Jurkat, Clone E6-1 (cell line): ENCODE results near the gene RNFT2.

Source experiments
- DNase-seq: peaks from one replicate; pipeline ENCODE4 v3.0.0-alpha.2; 2011; ENCODE audit warnings: low read depth, low spot score
- H3K4me3 ChIP-seq: 2 replicates; pipeline ENCODE4 v1.5.1; 2011; ENCODE audit warnings: mild to moderate bottlenecking, low read length, control low read depth, moderate library complexity

The RNFT2 gene

GRCh38 chr12:116859079-116859478 is 121.0 kb downstream of the RNFT2 start:
- H3K4me3 ChIP-seq, result no peak overlapping the region
- no peak for DNase-seq

- no peak overlapping the region for H3K4me3 ChIP-seq
- DNase-seq, result no peak
These were observed 122.1 kb downstream of the RNFT2 start for GRCh38 chr12:116860263-116860662.

DNA sequence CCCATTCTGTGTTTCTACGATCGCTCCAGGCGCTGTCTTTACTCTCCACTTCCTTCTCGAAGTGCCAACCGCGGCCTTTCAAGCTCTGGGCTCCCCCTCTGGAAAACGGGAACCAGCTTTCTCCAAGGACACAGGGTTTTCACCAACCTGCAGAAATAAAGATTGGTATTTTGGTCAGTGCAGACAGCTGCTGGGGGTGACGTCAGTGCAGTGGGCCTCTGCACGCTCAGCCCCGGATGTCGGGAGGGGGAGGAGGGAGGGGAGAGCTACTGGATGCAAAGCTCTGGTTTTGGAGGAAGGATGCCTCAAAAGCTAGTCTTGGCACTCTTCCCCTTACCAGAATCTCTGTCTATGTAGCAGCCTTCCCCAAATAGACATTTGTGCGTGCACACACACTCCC is 123.2 kb downstream of the RNFT2 start:
- H3K4me3 ChIP-seq, result no peak overlapping the region
- peak; percentile 45 for DNase-seq

DNA sequence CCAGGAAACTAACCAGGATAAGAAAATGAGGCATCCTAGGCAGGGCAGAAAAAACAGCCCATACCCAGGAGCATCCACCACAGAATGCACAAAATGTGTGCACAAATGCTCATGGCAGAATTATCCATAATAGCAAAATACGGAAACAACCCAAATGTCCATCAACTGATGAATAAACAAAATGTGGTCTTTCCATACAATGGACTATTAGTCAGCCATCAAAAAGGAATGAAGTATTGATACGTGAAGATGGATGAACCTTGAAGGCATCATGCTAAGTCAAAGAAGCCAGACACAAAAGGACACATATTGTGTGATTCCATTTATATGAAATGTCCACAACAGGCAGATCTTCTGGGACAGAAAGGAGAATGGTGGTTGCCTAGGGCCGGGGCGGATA is 124.1 kb downstream of the RNFT2 start:
- no peak overlapping the region for H3K4me3 ChIP-seq
- DNase-seq, result no peak

GRCh38 chr12:116863275-116863767 is 125.2 kb downstream of the RNFT2 start:
- H3K4me3 ChIP-seq, result no peak overlapping the region
- no peak for DNase-seq

DNA sequence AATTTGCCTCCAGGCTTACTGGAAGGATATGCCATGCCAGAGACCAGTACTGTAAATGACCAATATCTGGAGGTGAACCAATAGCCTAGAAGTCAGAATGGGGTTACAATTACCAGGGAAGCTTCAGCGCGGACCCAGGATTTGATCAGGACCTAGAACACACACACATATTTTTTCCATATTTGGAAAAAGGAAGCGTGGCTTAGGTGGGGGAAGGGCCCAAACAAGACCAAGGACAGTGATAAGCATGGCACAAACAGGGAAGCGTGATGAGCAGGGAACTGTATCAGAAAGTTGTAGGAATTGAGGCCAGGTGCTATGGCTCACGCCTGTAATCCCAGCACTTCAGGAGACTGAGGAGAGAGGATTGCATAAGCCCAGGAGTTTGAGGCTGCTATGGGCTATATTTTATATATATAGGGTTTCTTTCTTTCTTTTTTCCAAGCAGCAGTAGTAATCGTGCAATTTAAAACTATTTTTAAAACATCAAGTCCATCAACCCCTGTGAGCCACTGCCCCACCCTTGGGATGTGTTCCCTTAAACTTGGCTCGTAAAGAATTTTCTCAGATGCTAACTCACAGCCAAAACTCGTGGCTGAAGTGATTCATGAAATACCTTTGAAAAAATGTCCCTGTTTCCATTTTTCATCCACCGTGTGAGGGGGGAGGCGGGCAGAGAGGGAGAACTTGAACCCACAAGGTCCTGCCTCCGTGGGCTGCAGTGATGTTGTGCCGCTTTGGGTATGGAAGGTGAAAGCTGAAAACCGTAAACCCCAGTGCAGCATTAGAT is 126.5 kb downstream of the RNFT2 start:
- no peak for DNase-seq
- no peak overlapping the region for H3K4me3 ChIP-seq

GRCh38 chr12:116867523-116867922 is 129.4 kb downstream of the RNFT2 start:
- no peak overlapping the region for H3K4me3 ChIP-seq
- no peak for DNase-seq

DNA sequence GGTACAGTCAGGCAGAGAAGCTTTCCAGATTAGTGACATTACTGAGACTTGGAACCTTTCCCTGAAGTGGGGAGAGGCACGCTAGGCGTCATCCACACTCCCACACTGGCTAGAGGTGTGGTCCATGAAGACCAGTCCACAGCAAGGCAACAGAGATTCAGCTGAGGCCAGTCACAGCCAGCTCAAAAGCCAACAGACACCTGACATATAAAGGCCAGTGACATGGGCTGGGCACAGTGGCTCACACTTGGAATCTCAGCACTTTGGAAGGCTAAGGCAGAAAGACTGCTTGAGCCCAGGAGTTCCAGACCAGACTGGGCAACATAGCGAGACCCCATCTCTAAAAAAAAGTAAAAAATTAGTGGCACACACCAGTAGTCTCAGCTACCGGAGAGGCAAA is 132.2 kb downstream of the RNFT2 start:
- no peak overlapping the region for H3K4me3 ChIP-seq
- no peak for DNase-seq

GRCh38 chr12:116874324-116874995 is 136.3 kb downstream of the RNFT2 start:
- H3K4me3 ChIP-seq, result no peak overlapping the region
- no peak for DNase-seq

DNA sequence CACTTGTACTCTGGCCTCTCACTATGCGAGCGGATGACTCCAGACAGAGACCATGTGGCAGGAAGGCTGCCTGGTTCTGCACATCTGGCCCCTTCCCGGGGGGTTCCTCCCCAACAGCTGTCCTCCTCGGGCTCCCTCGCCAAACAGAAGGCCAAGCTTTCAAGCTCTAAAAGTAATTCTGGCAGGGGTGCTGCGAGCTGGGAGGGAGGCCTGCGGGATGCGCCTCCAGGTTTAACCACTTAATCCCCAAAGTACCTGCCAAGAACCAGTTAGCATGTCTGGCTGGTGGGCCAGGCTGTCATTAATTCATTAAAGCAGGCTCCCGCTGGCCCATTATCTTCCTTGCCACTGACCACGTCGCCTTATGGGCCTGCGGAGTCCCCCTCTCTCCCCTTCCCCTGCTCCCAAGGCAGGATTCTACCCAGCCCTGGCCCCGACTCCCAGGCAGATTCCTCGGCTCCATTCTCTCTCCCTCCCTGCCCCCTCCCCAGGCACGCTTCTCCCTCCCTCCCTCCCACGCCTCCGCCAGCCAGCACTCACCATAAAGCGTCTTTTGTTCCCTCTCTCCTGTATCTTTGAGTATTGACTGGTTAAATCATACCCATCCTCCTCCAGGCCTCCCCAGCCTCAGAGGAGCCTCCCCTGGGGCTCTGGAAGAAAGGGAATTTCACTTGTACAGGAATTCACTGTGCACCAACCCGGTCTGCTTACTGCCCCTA is 138.2 kb downstream of the RNFT2 start:
- no peak for DNase-seq
- H3K4me3 ChIP-seq, result no peak overlapping the region

DNA sequence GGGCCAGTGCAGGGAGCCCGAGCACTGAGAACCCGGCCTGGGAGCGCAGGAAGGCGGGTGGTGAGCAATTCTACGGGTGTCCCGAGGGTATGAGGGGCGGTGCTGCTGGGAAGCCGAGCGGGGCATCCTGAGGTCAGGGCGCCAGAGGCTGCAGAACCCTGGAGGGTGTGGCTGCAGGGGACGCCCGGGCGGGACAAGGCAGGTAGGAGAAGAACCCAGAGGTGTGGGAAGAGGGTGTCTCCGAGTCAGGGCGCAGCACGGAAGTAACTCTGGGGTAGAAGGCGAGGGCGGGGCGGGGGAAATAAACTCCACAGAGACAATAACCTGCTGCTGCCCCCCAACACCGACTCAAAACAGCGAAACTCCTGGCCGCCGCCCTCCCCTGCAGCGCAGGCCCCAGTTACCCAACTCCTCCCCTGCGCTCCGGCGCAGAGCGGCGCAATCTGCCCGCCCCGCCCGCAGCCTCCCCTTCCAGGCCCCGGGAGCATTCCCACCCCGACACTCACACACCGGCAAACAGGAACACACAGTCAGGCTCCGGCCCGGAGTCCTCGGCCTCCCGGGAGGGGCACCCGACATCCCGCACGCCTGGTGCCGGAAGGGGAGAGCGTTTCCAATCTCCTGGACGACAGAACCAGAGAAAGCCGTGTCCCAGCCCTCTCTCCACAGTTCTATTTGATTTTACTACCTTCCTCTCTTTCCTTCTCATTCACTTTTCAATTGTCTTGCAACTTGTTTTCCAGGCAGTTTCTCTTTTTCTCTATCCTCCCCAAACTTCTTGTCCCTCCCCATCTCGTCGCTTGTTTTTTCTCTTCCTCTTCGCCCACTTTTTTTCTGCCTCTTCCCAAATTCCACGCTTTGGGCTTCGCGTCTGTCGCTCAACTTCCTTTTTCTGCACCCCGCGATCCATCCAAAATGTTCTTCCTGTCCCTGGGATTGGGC is 140.7 kb downstream of the RNFT2 start:
- DNase-seq, result no peak
- H3K4me3 ChIP-seq, result no peak overlapping the region

DNA sequence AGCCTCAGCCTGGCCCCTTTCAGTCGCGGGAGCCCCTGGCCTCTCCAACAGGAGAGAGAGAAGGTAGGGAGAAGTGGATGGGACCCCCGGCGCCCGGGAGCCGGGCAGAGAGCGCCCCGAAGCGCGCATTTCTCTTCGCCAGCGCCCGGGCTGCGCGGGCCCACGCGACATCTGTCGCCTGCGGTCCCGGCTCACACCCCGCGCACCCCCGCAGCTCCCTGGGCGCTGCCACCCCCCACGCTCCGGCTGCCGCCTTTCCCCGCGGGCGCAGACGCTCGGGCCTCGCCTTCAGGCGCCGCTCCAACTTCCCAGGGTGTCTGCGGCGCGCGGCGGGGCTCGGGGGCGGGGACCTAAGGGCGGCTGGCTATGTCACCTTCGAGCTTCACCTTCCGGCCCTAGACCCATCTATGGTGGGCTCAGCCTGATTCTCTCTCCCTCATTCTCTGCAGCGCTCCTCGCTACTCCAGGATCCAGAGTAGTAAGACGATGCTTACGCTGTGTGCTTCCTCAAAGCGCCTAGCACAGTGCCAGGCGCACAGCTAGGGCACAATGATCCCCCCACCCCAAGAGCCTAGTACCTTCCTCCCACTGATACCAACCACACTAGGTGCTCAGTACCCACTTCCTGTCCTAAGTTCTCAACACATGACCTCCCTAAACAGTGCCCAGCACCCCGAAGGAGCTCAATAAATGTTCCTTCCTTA is 141.5 kb downstream of the RNFT2 start:
- DNase-seq, result no peak
- no peak overlapping the region for H3K4me3 ChIP-seq

DNA sequence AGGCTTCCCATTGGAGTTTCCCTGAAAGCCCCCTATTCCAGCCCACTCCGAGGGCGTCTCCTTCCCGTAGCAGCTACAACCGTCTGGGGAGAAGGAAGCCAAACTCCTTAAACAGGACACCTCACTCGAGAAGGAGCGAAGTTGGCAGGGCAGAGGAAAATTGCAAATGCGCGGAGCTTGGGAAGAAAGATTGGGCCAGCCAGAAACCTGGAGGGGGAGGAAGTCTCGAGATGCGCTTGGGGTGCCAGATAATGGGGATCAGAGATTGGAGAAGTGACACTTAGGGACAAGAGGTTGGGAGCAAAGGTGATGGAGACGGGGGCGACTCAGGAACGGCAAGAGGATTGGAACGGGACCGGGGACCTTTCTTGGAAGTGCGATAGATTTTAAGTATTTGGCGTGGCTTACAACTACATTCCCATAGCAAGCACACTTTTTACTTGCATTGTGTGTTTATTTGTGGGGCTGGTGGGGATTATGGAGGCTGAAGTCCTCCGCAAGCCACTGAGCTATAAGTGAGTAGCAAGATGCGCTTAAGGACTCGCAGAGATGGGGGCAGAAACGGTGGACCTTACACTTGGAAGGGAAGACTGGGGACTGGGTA is 142.2 kb downstream of the RNFT2 start:
- DNase-seq, result no peak
- peak overlapping the region; percentile 51 for H3K4me3 ChIP-seq

DNA sequence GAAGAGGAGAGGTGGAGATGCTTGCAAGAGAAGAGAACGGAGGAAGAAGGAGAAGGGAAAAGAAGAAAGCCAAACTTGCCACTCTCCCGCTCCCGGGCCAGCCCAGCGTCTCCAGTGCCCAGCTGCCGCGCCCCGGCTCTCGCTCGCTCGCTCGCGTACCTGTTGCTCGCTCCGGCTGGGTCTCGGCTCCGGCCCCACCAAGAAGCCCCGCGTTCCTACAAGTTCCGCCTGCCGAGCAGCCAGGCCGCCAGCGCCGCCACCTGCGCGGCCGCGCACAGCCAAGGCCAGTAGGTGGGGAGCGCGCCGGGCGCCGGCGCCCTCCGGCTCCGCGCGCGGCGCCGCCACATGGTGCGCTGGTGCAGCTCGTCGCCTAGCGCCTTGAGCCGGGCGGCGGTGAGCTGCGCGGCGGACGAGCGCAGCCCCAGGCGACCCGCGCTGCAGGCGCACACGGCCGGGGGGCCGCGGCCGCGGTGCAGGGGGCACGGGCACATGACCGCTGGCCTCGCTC is 142.8 kb downstream of the RNFT2 start:
- peak overlapping the region; percentile 51 for H3K4me3 ChIP-seq

DNA sequence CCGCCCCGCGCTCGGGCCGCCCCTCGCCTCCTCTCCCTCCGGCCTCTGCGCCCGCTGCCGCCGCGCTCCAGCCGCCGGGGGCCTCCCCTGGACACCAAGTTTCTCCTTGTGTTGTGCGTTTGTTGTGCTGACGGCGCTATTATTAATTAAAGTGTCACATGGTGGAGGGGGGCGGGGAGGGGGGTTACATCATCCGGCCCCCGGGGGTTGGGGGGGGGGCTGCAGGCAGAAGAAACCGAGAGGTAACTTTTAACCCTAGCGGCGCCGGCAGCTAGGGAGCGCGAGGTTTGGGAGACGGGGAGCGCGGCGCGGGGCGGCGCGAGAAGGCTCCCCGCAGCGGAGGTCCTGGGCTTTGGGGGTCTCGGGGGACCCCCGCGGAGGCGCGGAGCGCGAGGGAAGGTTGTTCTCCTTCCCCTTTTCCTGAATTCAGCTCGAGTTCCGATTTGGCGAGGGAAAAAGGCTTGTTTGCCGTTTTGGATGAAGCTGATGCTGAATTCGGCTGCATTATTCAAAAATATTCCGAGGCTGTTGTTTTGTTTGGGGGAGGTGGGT is 143.3 kb downstream of the RNFT2 start, which contains the start of gene HRK:
TSS of gene HRK (minus strand) at position 117 of the 552 bp plus-strand sequence. CDS start 134 bp downstream, outside the sequence.
- H3K4me3 ChIP-seq, result peak within 1 kb of the TSS; percentile 51
- DNase-seq, result no peak

More for the DNA sequence above, 142.8 kb downstream of the RNFT2 start:
- DNase-seq, result peak; percentile 29

GRCh38 chr12:116881877-116882507 is 143.9 kb downstream of the RNFT2 start:
- no peak for DNase-seq
- H3K4me3 ChIP-seq, result no peak overlapping the region

DNA sequence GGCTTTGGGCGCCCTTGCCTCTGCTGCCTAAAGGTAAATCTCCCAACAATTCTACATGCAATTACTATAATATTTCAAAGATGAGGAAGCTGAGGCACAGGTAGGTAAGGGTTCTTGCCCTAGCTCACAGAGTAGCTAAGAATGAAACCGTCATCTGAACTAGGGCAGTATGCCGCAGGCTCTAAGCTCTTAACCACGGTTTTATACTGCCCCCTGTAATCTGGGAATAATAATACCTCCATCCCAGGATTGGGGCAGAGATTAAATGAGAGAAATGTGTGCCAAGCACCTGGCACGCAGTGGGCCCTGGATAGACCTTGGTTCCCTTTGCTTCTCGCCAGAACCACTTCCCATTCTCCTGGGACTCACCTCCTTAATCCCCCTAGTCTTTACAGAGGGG is 144.6 kb downstream of the RNFT2 start:
- no peak for DNase-seq
- no peak overlapping the region for H3K4me3 ChIP-seq
